Tibial artery (tissue), 4 donors: Measurements from ENCODE around the gene ZBTB20.

Experiments used
- DNase-seq, 2 donors: peaks; one replicate each; pipeline ENCODE4 v3.0.0-alpha.2; 2019
- H3K27ac ChIP-seq, 2 donors: fragments of 200-600 bp; sonication (generic) in 1 of 2; 1 replicate in 1 of 2; 2 replicates in 1 of 2; pipeline ENCODE4 v1.5.1; 2018 to 2019; ENCODE audit warnings: mild to moderate bottlenecking in 1 of 2
- H3K27me3 ChIP-seq, 2 donors: fragments of 200-600 bp; sonication (generic) in 1 of 2; one replicate each; pipeline versions ENCODE4 v1.5.1 to v1.6.0; 2016 to 2019
- H3K36me3 ChIP-seq, 3 donors: fragments of 200-600 bp; sonication (generic) in 2 of 3; one replicate each; pipeline ENCODE4 v1.5.1; 2016 to 2019; ENCODE audit warnings: mild to moderate bottlenecking in 2 of 3
- H3K4me1 ChIP-seq, 4 donors: fragments of 200-600 bp; sonication (generic) in 2 of 4; 1 replicate in 3 of 4; 2 replicates in 1 of 4; pipeline ENCODE4 v1.5.1; 2016 to 2019
- H3K4me3 ChIP-seq, 2 donors: fragments of 200-600 bp; sonication (generic) in 1 of 2; 1 replicate in 1 of 2; 2 replicates in 1 of 2; pipeline ENCODE4 v1.5.1; 2018 to 2019; ENCODE audit warnings: mild to moderate bottlenecking in 2 of 2
- H3K9me3 ChIP-seq, 3 donors: fragments of 200-600 bp; sonication (generic) in 1 of 3; one replicate each; pipeline ENCODE4 v1.5.1; 2016 to 2019
- CTCF ChIP-seq, 2 experiments: fragments of 200-600 bp in 1 of 2; fragments of 450-650 bp in 1 of 2; IDR thresholded peaks; one replicate each; pipeline ENCODE4 v1.5.1; 2017 to 2019; ENCODE audit warnings: antibody characterized with exemption in 2 of 2, mild to moderate bottlenecking in 1 of 2, moderate library complexity in 1 of 2
- intact Hi-C: fragments of 100-400 bp; cut with DNase I; formaldehyde crosslinking; loops from one replicate; pipeline ENCODE4 v1.15.0; 2023; ENCODE audit warnings: low total_unique reads

ZBTB20 gene

DNA sequence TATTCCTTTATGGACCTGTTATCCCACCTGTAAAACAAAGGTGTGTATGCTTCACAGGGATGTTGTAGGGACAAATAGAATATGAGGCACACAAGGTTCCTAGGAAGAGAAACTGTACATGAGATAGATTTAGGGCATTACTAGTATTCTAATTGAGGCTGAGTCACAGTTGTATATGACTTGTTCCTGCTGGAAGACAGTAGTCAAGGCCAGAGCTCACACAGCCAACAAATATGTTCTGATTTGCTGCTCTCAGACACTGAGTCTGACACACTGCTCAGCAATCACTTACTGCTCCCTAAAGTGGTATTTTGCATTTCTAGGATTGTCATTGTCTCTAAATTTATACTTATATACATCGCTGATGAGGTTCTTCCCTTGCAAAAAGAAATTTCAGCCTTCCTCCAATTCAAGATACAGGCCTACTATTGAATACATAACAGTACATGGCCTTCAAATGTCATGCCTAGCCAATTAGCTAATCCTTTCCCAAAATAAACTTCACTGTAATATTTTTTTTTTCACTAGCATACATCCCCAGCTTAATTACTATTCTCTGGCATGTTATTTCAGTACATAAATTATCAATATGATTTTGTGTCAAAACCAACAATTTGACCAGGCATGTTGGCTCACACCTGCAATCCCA is 783.4 kb downstream of the ZBTB20 start:
- H3K27ac ChIP-seq = no peak overlapping the region

DNA sequence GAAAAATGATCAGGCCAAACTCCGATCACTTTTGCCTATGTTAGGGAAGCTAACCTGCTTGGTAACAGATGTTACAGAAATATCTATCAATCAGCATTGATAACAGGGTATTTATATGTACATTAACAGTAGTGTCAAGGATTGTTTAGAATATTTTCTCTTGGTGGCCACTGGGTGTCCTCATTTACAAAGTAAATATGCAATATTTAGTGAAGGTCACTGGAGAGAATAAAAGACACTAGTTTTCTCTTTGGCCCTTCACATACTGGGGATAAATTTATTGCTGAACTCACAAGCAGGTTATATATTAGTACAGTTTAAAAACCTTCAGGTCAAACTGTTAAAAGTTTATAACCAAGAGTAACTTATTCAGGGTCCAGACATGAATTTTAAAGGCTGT is 784.3 kb downstream of the ZBTB20 start:
- intact Hi-C loops = no loop called here
- TF ChIP-seq CTCF (IDR thresholded peaks at IDR 0.05) = peak; percentile 22 to 25
- Histone ChIP-seq H3K4me1 (peaks cover 0 to 35% (median 11%) of the 10 kb centered on the region in 4 donors), H3K9me3 (no peaks in the 10 kb centered on the region), H3K36me3 (no peaks in the 10 kb centered on the region), H3K27ac (no peak overlapping the region), H3K27me3 (no peaks in the 10 kb centered on the region), H3K4me3 (no peak overlapping the region)
- no peak for DNase-seq

More for the DNA sequence above, 783.4 kb downstream of the ZBTB20 start:
- DNase-seq = no peak
- Histone ChIP-seq H3K36me3 (no peaks in the 10 kb centered on the region), H3K4me1 (peaks cover 0 to 35% (median 11%) of the 10 kb centered on the region in 4 donors), H3K27me3 (no peaks in the 10 kb centered on the region), H3K9me3 (no peaks in the 10 kb centered on the region), H3K4me3 (no peak overlapping the region)
- intact Hi-C loops = no loop called here
- no peak for TF ChIP-seq CTCF (IDR thresholded peaks at IDR 0.05)

- H3K9me3 ChIP-seq = no peaks in the 10 kb centered on the region
- H3K36me3 ChIP-seq = no peaks in the 10 kb centered on the region
- intact Hi-C loops = no loop called here
- TF ChIP-seq CTCF (IDR thresholded peaks at IDR 0.05) = no peak
- peaks cover 0 to 30% (median 12%) of the 10 kb centered on the region in 4 donors for H3K4me1 ChIP-seq
- H3K27ac ChIP-seq = no peak overlapping the region
- no peaks in the 10 kb centered on the region for H3K27me3 ChIP-seq
- no peak overlapping the region for H3K4me3 ChIP-seq
- no peak for DNase-seq
Measured at GRCh38 chr3:114361391-114361790, 785.7 kb downstream of the ZBTB20 start.

GRCh38 chr3:114356525-114356924 is 790.6 kb downstream of the ZBTB20 start:
- DNase-seq = no peak
- H3K9me3 ChIP-seq = no peaks in the 10 kb centered on the region
- TF ChIP-seq CTCF (IDR thresholded peaks at IDR 0.05) = no peak
- H3K4me1 ChIP-seq = peaks cover 0 to 9% (median 4%) of the 10 kb centered on the region in 4 donors
- intact Hi-C loops = no loop called here
- no peak overlapping the region for H3K27ac ChIP-seq
- no peak overlapping the region for H3K4me3 ChIP-seq
- H3K27me3 ChIP-seq = no peaks in the 10 kb centered on the region
- H3K36me3 ChIP-seq = peaks cover 2 to 6% (median 4%) of the 10 kb centered on the region in 3 donors

DNA sequence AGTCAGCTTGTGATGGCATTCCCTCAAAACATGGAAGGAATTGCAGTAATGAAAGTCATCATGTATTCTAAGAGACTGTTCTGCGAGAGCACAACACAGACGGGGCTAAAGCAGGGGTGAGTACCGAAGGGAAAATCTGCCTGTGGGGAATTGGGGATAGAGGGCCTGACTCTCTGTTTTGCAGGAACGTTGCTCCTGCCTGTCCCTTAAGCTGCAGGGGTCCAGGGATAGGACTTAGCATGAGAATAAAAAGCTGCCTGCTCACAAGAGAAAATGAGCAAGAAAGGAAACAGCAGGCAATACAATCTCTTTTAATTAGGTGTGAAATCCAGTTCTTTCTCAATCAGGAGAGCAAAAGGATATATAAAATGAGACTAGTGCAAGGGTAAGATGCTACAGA is 791.0 kb downstream of the ZBTB20 start:
- peaks cover 7 to 10% (median 9%) of the 10 kb centered on the region in 3 donors for H3K36me3 ChIP-seq
- no peak overlapping the region for H3K4me3 ChIP-seq
- H3K4me1 ChIP-seq = peaks cover 0 to 9% (median 4%) of the 10 kb centered on the region in 4 donors
- H3K9me3 ChIP-seq = no peaks in the 10 kb centered on the region
- H3K27ac ChIP-seq = no peak overlapping the region
- no peak for DNase-seq
- H3K27me3 ChIP-seq = no peaks in the 10 kb centered on the region
- TF ChIP-seq CTCF (IDR thresholded peaks at IDR 0.05) = no peak
- intact Hi-C loops = no loop called here
